ENCODE data around the gene XPO6.
A peak's percentile ranks its signal among the peaks of the same experiment; 100 is the strongest.

The XPO6 gene

DNA sequence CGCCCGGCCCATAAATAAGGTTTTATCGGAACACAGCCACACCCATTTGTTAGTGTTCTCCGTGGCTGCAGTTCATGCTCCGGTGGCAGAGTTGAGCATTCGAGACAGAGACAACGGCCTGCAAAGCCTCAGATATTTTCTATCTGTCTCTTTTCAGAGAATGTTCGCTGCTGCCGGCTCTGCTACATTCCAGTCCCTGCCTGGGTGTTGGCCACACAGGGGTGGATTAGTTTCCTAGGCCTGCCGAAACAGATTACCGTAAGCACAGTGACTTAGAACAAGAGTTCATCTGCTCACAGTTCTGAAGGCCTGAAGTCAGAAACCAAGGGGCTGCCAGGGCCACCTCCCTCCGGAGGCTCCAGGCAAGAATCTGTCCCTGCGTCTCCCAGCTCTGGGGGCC lies 129.1 kb downstream of the XPO6 start:
- ChIA-PET POLR2A (no interaction called here), CTCF (no interaction called here)
- Histone ChIP-seq H3K4me1 (ENCODE audit: control insufficient read depth, insufficient read depth, low read length) (no peaks in the 10 kb centered on the region), H3K27ac (ENCODE audit: extremely low read depth, low read depth, low read length) (no peak overlapping the region), H3K36me3 (ENCODE audit: control insufficient read depth in 2 of 2, insufficient read depth in 1 of 2, low read length in 2 of 2) (no peaks in the 10 kb centered on the region), H3K9me3 (ENCODE audit: control insufficient read depth, insufficient read depth, low read depth, low read length) (no peaks in the 10 kb centered on the region), H3K4me3 (ENCODE audit: low read depth, low read length) (no peak overlapping the region)
- TF ChIP-seq ZXDB (tag by site-specific recombination; IDR thresholded peaks at IDR 0.05) (no peak), ZNF600 (tag by site-specific recombination; IDR thresholded peaks at IDR 0.05) (peak; percentile 42; the same call in 1 of the 2 replicates)

DNA sequence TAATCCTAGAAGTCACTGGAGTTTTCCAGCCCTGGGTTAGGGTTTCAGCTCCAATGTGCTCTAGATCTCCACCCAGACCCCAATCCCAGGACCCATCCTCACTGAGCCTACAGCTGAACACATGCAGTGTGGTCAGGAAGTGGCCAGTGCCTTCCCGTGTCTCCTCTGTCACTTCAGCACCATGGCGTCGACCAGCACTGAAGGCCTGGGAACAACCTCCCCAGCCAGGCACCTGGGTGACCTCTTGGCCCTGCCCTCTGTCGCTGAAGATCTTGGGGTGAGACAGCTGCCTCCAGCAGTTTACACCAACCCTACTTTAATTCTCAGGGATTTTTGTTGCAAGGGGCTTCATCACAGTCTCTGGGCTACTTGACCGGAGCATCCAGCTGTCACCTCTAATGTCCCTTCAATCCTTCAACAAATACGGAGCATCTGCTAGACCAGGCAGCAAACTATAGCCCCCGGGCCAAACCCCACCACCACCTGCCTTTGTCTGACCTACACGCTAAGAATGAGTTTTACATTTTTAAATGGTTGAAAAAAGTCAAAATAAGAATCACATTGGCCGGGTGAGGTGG lies 130.3 kb downstream of the XPO6 start:
- H3K4me1 ChIP-seq (ENCODE audit: control insufficient read depth, insufficient read depth, low read length) = no peaks in the 10 kb centered on the region
- no peak for TF ChIP-seq ZNF133 (tag by site-specific recombination; IDR thresholded peaks at IDR 0.05)
- no peak for TF ChIP-seq HOXD13 (CRISPR knock-in tag; IDR thresholded peaks at IDR 0.05; ENCODE audit: borderline replicate concordance)
- TF ChIP-seq, protein P1, sequence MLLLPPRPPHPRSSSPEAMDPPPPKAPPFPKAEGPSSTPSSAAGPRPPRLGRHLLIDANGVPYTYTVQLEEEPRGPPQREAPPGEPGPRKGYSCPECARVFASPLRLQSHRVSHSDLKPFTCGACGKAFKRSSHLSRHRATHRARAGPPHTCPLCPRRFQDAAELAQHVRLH (tag by site-specific recombination; IDR thresholded peaks at IDR 0.05) = no peak
- TF ChIP-seq ZIC2 (tag by site-specific recombination; IDR thresholded peaks at IDR 0.05) = no peak
- TF ChIP-seq, protein P2, sequence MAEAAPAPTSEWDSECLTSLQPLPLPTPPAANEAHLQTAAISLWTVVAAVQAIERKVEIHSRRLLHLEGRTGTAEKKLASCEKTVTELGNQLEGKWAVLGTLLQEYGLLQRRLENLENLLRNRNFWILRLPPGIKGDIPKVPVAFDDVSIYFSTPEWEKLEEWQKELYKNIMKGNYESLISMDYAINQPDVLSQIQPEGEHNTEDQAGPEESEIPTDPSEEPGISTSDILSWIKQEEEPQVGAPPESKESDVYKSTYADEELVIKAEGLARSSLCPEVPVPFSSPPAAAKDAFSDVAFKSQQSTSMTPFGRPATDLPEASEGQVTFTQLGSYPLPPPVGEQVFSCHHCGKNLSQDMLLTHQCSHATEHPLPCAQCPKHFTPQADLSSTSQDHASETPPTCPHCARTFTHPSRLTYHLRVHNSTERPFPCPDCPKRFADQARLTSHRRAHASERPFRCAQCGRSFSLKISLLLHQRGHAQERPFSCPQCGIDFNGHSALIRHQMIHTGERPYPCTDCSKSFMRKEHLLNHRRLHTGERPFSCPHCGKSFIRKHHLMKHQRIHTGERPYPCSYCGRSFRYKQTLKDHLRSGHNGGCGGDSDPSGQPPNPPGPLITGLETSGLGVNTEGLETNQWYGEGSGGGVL (tag by site-specific recombination; IDR thresholded peaks at IDR 0.05) = no peak
- H3K9me3 ChIP-seq (ENCODE audit: control insufficient read depth, insufficient read depth, low read depth, low read length) = no peaks in the 10 kb centered on the region
- H3K36me3 ChIP-seq (ENCODE audit: control insufficient read depth in 2 of 2, insufficient read depth in 1 of 2, low read length in 2 of 2) = no peaks in the 10 kb centered on the region
- H3K27ac ChIP-seq (ENCODE audit: extremely low read depth, low read depth, low read length) = no peak overlapping the region
- H3K4me3 ChIP-seq (ENCODE audit: low read depth, low read length) = no peak overlapping the region
- CTCF ChIA-PET = interaction anchor here (0.7 to 2.9 kb wide), 4 partner anchors 9 to 391 kb away, joined by 3 to 19 read pairs (median 3); no protein-coding TSS in a partner anchor
- POLR2A ChIA-PET = no interaction called here

DNA sequence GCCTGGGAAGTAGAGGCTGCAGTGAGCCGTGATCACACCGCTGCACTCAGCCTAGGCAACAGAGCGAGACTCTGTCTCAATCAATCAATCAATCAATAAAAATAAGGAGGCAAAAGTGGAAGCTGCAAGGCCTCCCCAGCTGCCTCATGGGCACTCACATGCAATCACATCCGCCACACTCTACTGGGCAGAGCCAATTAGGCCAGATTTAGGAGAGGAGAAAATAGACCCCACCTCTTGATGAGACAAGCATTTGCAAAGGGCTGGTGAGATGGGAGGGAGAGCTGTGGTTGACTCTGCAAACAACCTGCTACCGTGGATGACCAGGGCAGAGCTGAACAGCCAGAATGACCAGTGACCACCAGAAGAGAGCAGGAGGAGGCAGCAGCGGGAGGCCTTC lies 133.5 kb downstream of the XPO6 start:
- no peaks in the 10 kb centered on the region for H3K4me1 ChIP-seq (ENCODE audit: control insufficient read depth, insufficient read depth, low read length)
- ChIA-PET CTCF (interaction anchor here (0.8 kb wide), 1 partner anchor 140 kb away, joined by 3 read pairs; no protein-coding TSS in a partner anchor), POLR2A (no interaction called here)
- H3K9me3 ChIP-seq (ENCODE audit: control insufficient read depth, insufficient read depth, low read depth, low read length) = no peaks in the 10 kb centered on the region
- no peak overlapping the region for H3K27ac ChIP-seq (ENCODE audit: extremely low read depth, low read depth, low read length)
- H3K36me3 ChIP-seq (ENCODE audit: control insufficient read depth in 2 of 2, insufficient read depth in 1 of 2, low read length in 2 of 2) = no peaks in the 10 kb centered on the region
- no peak overlapping the region for H3K4me3 ChIP-seq (ENCODE audit: low read depth, low read length)
- TF ChIP-seq HOXA7 (CRISPR knock-in tag; IDR thresholded peaks at IDR 0.05; ENCODE audit: borderline replicate concordance) (no peak), ZBTB1 (tag by site-specific recombination; IDR thresholded peaks at IDR 0.05) (no peak), ZBTB7A (tag by site-specific recombination; IDR thresholded peaks at IDR 0.05; ENCODE audit: low read depth) (no peak), ZNF623 (tag by site-specific recombination; IDR thresholded peaks at IDR 0.05) (no peak), ZNF660 (tag by site-specific recombination; IDR thresholded peaks at IDR 0.05) (no peak), ZNF174 (tag by site-specific recombination; IDR thresholded peaks at IDR 0.05) (no peak), ZNF341 (tag by site-specific recombination; IDR thresholded peaks at IDR 0.05; ENCODE audit: low read depth) (no peak), ZNF610 (tag by site-specific recombination; IDR thresholded peaks at IDR 0.05; ENCODE audit: borderline replicate concordance) (no peak)
- TF ChIP-seq, protein P3, sequence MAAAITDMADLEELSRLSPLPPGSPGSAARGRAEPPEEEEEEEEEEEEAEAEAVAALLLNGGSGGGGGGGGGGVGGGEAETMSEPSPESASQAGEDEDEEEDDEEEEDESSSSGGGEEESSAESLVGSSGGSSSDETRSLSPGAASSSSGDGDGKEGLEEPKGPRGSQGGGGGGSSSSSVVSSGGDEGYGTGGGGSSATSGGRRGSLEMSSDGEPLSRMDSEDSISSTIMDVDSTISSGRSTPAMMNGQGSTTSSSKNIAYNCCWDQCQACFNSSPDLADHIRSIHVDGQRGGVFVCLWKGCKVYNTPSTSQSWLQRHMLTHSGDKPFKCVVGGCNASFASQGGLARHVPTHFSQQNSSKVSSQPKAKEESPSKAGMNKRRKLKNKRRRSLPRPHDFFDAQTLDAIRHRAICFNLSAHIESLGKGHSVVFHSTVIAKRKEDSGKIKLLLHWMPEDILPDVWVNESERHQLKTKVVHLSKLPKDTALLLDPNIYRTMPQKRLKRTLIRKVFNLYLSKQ (tag by site-specific recombination; IDR thresholded peaks at IDR 0.05; ENCODE audit: borderline replicate concordance) = no peak
- TF ChIP-seq, protein P4, sequence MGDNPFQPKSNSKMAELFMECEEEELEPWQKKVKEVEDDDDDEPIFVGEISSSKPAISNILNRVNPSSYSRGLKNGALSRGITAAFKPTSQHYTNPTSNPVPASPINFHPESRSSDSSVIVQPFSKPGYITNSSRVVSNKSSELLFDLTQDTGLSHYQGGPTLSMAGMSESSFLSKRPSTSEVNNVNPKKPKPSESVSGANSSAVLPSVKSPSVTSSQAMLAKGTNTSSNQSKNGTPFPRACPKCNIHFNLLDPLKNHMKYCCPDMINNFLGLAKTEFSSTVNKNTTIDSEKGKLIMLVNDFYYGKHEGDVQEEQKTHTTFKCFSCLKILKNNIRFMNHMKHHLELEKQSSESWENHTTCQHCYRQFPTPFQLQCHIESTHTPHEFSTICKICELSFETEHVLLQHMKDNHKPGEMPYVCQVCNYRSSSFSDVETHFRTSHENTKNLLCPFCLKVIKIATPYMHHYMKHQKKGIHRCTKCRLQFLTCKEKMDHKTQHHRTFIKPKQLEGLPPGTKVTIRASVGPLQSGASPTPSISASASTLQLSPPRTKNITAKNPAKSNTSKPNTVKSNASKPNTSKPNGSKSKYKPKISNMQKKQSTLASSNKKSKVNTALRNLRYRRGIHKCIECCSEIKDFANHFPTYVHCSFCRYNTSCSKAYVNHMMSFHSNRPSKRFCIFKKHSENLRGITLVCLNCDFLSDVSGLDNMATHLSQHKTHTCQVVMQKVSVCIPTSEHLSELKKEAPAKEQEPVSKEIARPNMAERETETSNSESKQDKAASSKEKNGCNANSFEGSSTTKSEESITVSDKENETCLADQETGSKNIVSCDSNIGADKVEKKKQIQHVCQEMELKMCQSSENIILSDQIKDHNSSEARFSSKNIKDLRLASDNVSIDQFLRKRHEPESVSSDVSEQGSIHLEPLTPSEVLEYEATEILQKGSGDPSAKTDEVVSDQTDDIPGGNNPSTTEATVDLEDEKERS (tag by site-specific recombination; IDR thresholded peaks at IDR 0.05) = no peak
- TF ChIP-seq, protein P5, sequence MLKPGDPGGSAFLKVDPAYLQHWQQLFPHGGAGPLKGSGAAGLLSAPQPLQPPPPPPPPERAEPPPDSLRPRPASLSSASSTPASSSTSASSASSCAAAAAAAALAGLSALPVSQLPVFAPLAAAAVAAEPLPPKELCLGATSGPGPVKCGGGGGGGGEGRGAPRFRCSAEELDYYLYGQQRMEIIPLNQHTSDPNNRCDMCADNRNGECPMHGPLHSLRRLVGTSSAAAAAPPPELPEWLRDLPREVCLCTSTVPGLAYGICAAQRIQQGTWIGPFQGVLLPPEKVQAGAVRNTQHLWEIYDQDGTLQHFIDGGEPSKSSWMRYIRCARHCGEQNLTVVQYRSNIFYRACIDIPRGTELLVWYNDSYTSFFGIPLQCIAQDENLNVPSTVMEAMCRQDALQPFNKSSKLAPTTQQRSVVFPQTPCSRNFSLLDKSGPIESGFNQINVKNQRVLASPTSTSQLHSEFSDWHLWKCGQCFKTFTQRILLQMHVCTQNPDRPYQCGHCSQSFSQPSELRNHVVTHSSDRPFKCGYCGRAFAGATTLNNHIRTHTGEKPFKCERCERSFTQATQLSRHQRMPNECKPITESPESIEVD (tag by site-specific recombination; IDR thresholded peaks at IDR 0.05) = no peak

Measured in HEK293 (cell line).